HG02973 (cell line): ENCODE results near the gene MS4A5.

Source experiments
- ATAC-seq: cut with Tn5 transposase; IDR thresholded peaks from one replicate; pipeline ENCODE4 v1.9.1; 2021; ENCODE audit warnings: moderate library complexity; ENCODE audit not compliant: unreplicated experiment

The MS4A5 gene

DNA sequence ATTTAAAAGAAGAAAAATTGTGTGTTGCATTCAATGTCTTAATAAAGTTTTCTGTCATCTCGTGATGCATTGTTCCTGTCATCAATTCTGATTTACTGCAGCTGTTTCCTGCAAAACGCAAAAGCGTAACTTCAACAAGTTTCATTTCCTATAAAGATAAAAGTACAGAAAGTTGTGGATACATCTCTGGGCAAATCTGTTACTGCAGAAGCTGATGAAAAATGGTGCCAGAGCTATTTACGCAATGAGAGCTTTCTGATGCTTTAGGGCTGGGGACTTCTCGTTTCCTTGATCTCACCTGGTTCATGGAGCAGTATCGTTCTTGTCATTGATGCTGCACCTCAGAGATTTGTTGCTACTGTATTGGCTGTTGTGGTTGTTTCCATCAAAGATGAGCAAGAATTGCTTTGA is 47.7 kb downstream of the MS4A5 start:
- ATAC-seq = peak; percentile 61

DNA sequence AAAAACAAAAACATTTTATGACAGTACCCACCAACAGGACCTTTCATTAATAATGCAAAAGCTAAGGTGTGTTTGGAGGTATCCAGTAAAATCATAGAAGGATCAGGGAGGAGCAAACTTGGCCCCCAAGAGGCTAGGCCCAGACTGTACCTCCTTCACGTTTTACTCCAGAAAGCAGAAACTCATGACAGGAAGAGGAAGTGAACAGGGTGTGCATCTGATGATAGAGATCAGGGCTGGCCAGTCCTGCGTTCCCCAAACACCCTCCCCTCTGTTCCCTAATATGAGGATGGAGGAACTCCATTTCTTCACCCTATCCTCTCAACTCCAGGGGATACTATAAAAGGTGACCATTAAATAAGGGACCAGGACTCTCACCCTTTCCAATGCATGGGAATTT is 53.0 kb downstream of the MS4A5 start:
- ATAC-seq = no peak

DNA sequence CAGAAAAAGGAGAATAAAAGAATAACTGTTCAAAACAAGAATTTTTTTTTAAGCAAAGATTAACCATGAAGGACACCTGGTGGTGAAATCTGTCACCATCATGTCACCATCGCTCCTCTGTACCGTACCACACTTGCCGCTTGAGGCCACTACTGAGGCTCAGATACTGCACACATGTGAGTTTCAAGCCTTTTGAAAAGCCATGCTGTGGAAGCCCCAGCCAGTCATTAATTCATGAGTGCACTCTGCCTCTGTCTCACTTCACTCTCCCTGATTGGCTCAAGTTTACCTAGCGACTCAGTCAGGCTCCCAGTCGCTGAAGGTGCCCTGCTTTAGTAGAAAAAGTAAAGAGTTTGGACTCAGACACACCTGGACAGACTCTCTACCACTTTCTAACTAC is 56.6 kb downstream of the MS4A5 start:
- ATAC-seq = peak; percentile 99

DNA sequence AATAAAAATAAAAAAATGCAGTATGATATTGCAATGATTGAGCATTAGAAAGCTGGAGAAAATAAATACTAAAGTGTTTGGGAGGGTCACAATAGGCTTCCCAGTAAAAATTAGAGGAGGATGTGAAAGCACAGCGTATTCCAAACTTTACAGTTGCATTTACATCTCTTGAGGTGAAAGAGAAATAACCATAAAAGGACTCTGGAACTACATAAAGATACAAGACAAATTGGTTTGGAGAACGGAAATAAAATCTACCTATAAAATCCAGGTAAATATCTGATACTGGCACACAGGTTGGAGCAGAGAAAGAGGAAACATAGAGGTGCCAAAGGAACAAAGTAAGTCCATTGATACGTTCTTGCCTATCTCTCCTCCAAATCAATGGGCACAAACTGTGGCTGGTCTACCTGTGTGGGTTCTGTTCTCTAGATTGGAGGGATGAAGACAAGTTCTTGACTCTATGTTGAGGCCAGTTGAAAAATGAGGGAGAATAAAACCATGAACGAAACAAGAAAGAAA is 63.2 kb downstream of the MS4A5 start, which contains the start of gene MS4A12:
Gene MS4A12 (plus strand): TSS at position 291 of the 522 bp plus-strand sequence. CDS start 4,541 bp downstream, outside the sequence.
- no peak for ATAC-seq

DNA sequence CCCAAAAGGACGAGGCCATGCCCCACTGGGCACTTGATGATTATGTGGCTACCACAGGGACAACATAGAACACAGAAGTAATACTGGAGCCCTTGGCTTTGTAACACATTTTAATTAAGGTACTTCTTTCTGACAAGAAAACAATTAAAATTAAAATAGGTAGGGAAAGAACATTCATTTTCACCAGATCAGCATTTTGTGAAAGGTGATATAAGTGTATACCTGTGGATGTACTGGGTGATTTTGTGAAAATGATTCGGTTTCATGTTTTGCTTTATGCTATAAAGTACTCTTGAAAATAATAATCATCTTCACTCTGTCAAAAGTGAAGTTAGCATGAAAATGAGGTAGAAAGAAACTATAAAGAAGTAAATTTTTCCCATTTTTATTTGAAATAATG is 64.1 kb downstream of the MS4A5 start:
- ATAC-seq = no peak
